ENCODE measurements around the gene PRPF4.

PRPF4 gene

GRCh38 chr9:113315231-113315630, 39.8 kb downstream of the PRPF4 start:
- no peak for DNase-seq

GRCh38 chr9:113316030-113316429, 40.6 kb downstream of the PRPF4 start:
- DNase-seq = no peak

GRCh38 chr9:113317777-113318176, 42.3 kb downstream of the PRPF4 start:
- DNase-seq = no peak

- no peak for DNase-seq
These were observed 43.6 kb downstream of the PRPF4 start for GRCh38 chr9:113319054-113319453.

- no peak for DNase-seq
These were observed 44.6 kb downstream of the PRPF4 start for GRCh38 chr9:113320051-113320450.

- DNase-seq = no peak
These were observed 47.2 kb downstream of the PRPF4 start for GRCh38 chr9:113322671-113323070.

GRCh38 chr9:113326230-113326629, 50.8 kb downstream of the PRPF4 start:
- DNase-seq = no peak

DNA sequence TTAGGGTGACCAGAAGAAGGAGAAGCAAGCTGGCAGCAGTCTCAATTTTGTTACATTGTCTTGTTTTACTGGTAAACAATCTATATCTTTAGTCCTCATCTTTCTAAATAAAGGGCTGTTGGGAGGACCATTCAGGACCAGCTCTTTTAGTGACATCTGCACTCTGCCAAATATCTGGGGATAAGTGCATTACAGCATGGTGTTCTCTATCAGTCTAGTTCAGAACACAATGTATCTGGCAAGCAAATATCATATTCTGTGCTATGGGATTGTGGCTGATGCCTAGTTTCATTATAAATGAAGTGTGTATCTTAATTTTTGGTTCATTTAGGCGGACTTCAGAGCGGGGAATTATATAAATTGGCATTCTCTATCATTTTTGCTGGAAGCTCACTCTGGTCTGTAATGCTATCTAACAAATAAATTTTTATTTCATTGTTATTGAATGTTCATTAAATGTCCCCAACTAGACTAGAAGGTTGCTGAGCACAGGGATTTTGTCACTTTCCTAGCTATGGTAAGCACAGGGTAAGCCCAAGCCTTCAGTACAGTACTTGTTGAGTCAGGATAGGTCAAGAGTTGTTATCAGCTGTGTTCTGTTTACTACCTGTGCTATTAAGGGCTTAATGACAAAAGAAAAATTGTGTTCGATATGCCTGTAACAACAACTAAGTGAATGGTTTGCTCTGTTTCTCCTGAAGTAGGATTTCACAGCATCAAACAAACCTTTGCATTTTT, 52.8 kb downstream of the PRPF4 start:
- no peak for DNase-seq

DNA sequence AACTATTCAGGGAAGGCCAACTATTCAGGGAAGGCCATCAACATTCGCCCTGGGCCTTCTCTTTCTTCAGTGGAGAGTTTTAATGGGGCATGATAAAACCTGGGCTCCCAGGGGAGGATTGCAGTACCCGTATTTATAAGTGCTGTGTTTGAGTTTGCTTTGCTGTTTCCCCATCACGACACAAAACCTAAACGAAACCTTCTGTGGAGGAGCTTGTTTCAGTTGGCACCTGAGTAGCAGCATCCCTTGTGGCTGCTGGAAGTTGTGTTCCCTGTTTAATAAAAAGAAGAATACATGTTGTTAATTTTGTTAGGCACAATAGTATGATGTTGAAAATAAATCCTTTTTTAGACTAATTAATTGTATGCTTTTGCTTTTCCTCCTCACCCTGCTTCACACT, 56.3 kb downstream of the PRPF4 start:
- no peak for DNase-seq

DNA sequence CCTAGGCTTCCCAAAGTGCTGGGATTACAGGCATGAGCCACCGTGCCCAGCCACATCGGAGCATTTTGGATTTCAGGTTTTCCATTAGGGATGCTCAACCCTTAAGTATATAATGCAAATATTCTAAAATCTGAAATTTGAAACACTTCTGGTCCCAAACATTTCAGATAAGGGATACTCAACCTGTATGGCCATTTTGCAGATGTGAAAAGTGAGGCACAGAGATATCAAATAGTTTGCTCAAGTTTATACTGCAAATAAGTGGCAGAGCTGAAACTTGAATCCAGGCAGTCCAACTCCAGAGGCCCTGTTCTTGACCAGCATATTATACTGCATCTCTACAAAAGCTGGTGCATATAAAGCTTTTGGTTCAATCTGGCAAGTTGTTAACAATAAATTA, 62.3 kb downstream of the PRPF4 start:
- no peak for DNase-seq

DNA sequence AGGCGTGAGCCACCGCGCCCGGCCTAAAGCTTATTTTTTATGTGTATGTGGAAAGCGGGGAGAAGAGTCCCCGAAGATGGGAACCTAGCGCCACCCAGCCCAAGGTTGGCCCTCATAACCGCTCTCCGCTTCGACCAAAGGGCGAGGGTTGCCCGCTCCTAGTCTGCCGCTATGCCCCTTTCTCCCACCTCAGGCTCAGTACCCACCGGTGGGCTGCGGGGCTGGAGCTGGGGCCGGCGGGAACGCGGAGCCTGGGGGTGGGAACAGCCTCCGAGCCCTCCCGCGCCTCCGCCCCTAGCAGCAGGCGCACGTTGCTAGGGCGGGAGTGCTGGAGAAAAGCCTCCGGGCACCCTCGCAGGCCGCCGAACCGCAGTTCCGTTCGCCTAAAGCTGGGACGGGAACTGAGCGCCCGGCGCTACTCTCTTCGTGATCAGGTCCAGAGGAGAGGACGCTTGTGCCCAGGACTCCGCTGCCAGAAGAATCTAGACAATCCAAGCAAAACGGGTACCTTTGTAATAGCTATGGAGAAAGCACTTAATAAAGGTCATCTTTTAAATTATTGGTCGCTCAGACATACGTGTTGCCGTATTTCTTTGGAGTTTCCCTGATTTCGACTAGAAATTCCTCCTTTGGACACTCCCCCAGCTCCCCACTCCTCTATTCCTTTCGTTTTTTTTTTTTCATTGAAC, 64.7 kb downstream of the PRPF4 start, which contains the start of gene WDR31:
Gene WDR31 (minus strand): TSS at position 265 of the 689 bp plus-strand sequence. CDS start 8,253 bp downstream, outside the sequence.
- DNase-seq = peak; percentile 85

DNA sequence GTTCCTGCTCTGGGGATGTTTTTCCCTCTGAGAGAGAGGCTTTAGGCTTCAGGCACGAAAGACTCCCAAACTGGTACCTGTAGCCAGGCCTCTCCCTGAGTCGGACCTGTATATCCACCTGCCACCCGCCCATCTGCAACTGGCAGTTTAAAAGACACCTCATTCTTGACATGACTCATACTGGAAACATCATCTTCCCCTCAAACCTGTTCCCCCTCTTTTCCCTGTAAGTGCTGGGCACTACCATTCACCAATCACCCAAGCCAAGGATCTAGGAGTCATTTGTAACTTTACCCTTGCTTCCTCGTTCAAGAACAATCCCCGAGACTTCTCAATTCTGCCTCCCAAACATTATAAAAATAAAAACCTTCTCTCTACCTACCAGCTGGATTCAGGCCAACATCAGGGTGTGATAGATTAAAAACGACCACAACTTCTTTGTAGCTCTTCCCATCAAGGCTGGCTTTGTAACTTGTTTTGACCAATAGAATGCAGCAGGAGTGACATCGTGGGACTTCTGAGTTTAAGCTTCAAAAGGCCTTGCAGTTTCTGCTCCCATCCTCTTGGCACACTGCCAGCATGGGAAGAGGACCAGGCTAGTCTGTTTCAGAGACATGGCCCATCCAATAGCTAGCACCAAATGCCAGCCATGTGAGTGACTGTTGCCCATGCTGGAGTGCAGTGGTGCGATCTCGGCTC, 66.4 kb downstream of the PRPF4 start:
- DNase-seq = no peak
